Measurements from ENCODE around the gene PSORS1C1.

- TF ChIP-seq FOXK2 (IDR thresholded peaks at IDR 0.05), result no peak
- TF ChIP-seq ELF4 (IDR thresholded peaks at IDR 0.05), result no peak
- TF ChIP-seq NFRKB (IDR thresholded peaks at IDR 0.05), result no peak
- TF ChIP-seq SP1 (IDR thresholded peaks at IDR 0.05), result no peak
- TF ChIP-seq SUZ12 (IDR thresholded peaks at IDR 0.05), result no peak
- no peak for TF ChIP-seq ARNT (IDR thresholded peaks at IDR 0.05)
- no peak for TF ChIP-seq TARDBP (IDR thresholded peaks at IDR 0.05)
- TF ChIP-seq BHLHE40 (IDR thresholded peaks at IDR 0.05; ENCODE audit: borderline replicate concordance), result no peak
Observed at GRCh38 chr6:31125586-31126363, 11.2 kb downstream of the PSORS1C1 start.

Data from HEK293T (cell line).